ENCODE measurements around the gene TMEM255B.

DNA sequence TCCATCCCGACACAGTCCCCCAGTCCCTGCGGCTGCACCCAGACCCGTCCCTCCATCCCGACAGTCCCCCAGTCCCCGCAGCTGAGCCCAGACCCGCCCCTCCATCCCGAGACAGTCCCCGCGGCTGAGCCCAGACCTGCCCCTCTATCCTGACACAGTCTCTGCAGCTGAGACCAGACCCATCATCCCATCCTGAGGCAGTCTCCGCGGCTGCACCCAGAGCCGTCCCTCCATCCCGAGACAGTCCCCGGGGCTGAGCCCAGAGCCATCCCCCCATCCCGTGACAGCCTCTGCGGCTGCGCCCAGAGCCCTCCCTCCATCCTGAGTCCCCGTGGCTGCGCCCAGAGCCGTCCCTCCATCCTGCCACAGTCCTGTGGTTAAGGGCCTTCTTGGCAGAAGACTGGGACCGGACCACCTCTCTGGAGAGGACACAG lies 28.8 kb upstream of the TMEM255B start:
- TF ChIP-seq POLR2AphosphoS5 (IDR thresholded peaks at IDR 0.05; ENCODE audit: low read depth, low read length) = no peak
- no peak for TF ChIP-seq CTCF (IDR thresholded peaks at IDR 0.05)
- TF ChIP-seq REST (IDR thresholded peaks at IDR 0.05; ENCODE audit: insufficient read depth in 1 of 2, low read depth in 2 of 2, low read length in 1 of 2) = no peak
- TF ChIP-seq SIN3A (IDR thresholded peaks at IDR 0.05; ENCODE audit: borderline replicate concordance, insufficient read depth, low read depth, low read length) = no peak

Data from Panc1 (cell line).